Heart left ventricle (tissue), 16 donors: ENCODE measurements around the gene OSBPL10. TPM values are rescaled to one million over a fixed set of nuclear protein-coding genes. Genes with fewer than 3 reads are reported as not detected.
"Not testable (repeated sequence)": the region's sequence is repeated elsewhere in the genome, so short reads cannot be mapped to it uniquely, and the experiment has no call there.

Source experiments
- ATAC-seq, 4 donors: fragments of 200-7000 bp; cut with Tn5 transposase; one replicate each; pipeline ENCODE4 v1.9.1; 2020 to 2022; ENCODE audit warnings: moderate library complexity in 4 of 4, mild to moderate bottlenecking in 3 of 4, moderate number of reproducible peaks in 1 of 4
- DNase-seq, 5 donors: peaks; one replicate each; pipeline ENCODE4 v3.0.0-alpha.2; 2020
- H3K27ac ChIP-seq, 12 donors: fragments of 200-600 bp; sonication (generic) in 4 of 12; one replicate each; pipeline versions ENCODE4 v1.5.0 to v1.8.0; 2016 to 2022; ENCODE audit warnings: mild to moderate bottlenecking in 2 of 12
- H3K27me3 ChIP-seq, 9 donors: fragments of 200-600 bp; sonication (generic) in 2 of 9; one replicate each; pipeline versions ENCODE4 v1.5.1 to v1.8.0; 2016 to 2022; ENCODE audit warnings: mild to moderate bottlenecking in 3 of 9
- H3K36me3 ChIP-seq, 9 donors: fragments of 200-600 bp; sonication (generic) in 2 of 9; one replicate each; pipeline versions ENCODE4 v1.5.0 to v1.8.0; 2018 to 2022; ENCODE audit warnings: mild to moderate bottlenecking in 2 of 9
- H3K4me1 ChIP-seq, 12 donors: fragments of 200-600 bp; sonication (generic) in 4 of 12; one replicate each; pipeline versions ENCODE4 v1.5.0 to v1.8.0; 2016 to 2022; ENCODE audit warnings: mild to moderate bottlenecking in 3 of 12
- H3K4me3 ChIP-seq, 12 donors: fragments of 200-600 bp; sonication (generic) in 4 of 12; one replicate each; pipeline versions ENCODE4 v1.5.0 to v1.8.0; 2017 to 2022; ENCODE audit warnings: mild to moderate bottlenecking in 9 of 12, moderate library complexity in 4 of 12
- H3K9me3 ChIP-seq, 12 donors: fragments of 200-600 bp; sonication (generic) in 4 of 12; one replicate each; pipeline versions ENCODE4 v1.5.0 to v1.8.0; 2016 to 2022; ENCODE audit warnings: mild to moderate bottlenecking in 1 of 12
- CTCF ChIP-seq, 12 donors: fragments of 200-600 bp; sonication (generic) in 4 of 12; IDR thresholded peaks; one replicate each; pipeline versions ENCODE4 v1.5.0 to v1.8.0; 2018 to 2022; ENCODE audit warnings: antibody characterized with exemption in 12 of 12, mild to moderate bottlenecking in 5 of 12
- POLR2A ChIP-seq, 2 donors: fragments of 450-650 bp; IDR thresholded peaks; one replicate each; pipeline ENCODE4 v1.6.1; 2017; ENCODE audit warnings: antibody characterized with exemption in 2 of 2, mild to moderate bottlenecking in 2 of 2, moderate library complexity in 2 of 2
- WGBS, 4 donors: extraction: QIAGEN DNeasy Blood & Tissue Kit in 2 of 4; methylation state at CpG; one replicate each; pipeline versions ENCODE4 v1.1.5 to v1.1.7; 2013 to 2018; 5-methylcytosine and 5-hydroxymethylcytosine counted together
- intact Hi-C, 10 donors: fragments of 100-400 bp; cut with DNase I; formaldehyde crosslinking; loops; one replicate each; pipeline versions ENCODE4 v1.11.1 to v1.14.2; 2022
- polyA plus RNA-seq, 2 donors: library from polyadenylated mRNA; stranded (reverse); fragments of 200-250 nt; gene quantifications; one replicate each; pipeline ENCODE4 v1.2.3, GENCODE V29; 2013
- total RNA-seq, 9 donors: library from RNA; depleted of rRNA in 2 of 9; stranded (reverse); fragments of >200 nt in 2 of 9; fragmentation: NEBNext Ultra II Directional in 3 of 9; extraction: Animal tissue kit (Norgen Biotek cat#: 25700) in 3 of 9; gene quantifications; one replicate each; pipeline versions ENCODE4 v1.1.0 to v1.2.4, GENCODE V29; 2016 to 2023
- donor health status: ischemic (EF 13 %, LVEDD 7.1; RV severe dilation, severe dysfunction).
- donor health status: healthy with polysubstance abuse.
- donor health status: DM: no; HTN: yes; CAD: no.
- donor health status: DM: no; HTN: no; CAD: no.
- donor health status: ischemic (EF 25% LVEDD 6.9; RV normal size, moderate dysfunction).
- donor health status: ischemic (EF 25% LVEDD 5.7; RV mildly dilated, moderate dysfunction).
- donor health status: healthy.
- donor health status: DM: yes; HTN: yes; CAD: no.
- donor health status: ischemic (EF 35%, LVEDD 5.7; RV mildly dilated, moderate dysfunction).
- donor health status: nonischemic (EF 11% LVEDD 7.7; RV severe dilation, severe dysfunction).
- donor health status: DM: yes; HTN: yes; CAD: no.
- donor health status: PGD.
- donor health status: ischemic (EF 29% LVEDD 5.4; RV normal size, mild dysfunction).
- donor health status: nonischemic (EF 23%, LVEDD 6.1; RV moderate dilation, normal function).

OSBPL10 gene
- total and polyA plus RNA-seq, 11 donors, result 1.3 to 12.7 (median 3.9) TPM

- Histone ChIP-seq H3K36me3 (no peaks in the 10 kb centered on the region), H3K4me1 (no peaks in the 10 kb centered on the region), H3K9me3 (peaks cover 0 to 9% (median 0%) of the 10 kb centered on the region in 12 donors), H3K27me3 (no peaks in the 10 kb centered on the region), H3K27ac (no peak overlapping the region), H3K4me3 (no peak overlapping the region)
- intact Hi-C loops, result no loop called here
- ATAC-seq (no peak), DNase-seq (no peak)
- TF ChIP-seq POLR2A (IDR thresholded peaks at IDR 0.05) (no peak), CTCF (IDR thresholded peaks at IDR 0.05) (no peak)
- 63 to 80% (median 67%) methylated on average over 7 of the region's 7 CpGs for WGBS, 4 donors
Observed at GRCh38 chr3:31785286-31785685, 195.8 kb downstream of the OSBPL10 start.

- H3K36me3 ChIP-seq, H3K4me3 ChIP-seq, DNase-seq, intact Hi-C loops, H3K4me1 ChIP-seq, H3K27ac ChIP-seq, H3K27me3 ChIP-seq, ATAC-seq: not testable (repeated sequence)
- 83 to 91% (median 87%) methylated on average over 2 of the region's 2 CpGs for WGBS, 4 donors
- H3K9me3 ChIP-seq, result peaks cover 0 to 19% (median 0%) of the 10 kb centered on the region in 12 donors
Observed at GRCh38 chr3:31783851-31784250, 197.2 kb downstream of the OSBPL10 start.

GRCh38 chr3:31782306-31782705 lies 198.8 kb downstream of the OSBPL10 start:
- H3K36me3 ChIP-seq, H3K4me3 ChIP-seq, H3K27ac ChIP-seq, intact Hi-C loops, ATAC-seq, DNase-seq, H3K4me1 ChIP-seq, H3K27me3 ChIP-seq: not testable (repeated sequence)
- WGBS, 4 donors, result 91 to 100% (median 94%) methylated on average over 1 of the region's 1 CpG
- H3K9me3 ChIP-seq, result peaks cover 0 to 24% (median 0%) of the 10 kb centered on the region in 12 donors

GRCh38 chr3:31779514-31779913 lies 201.5 kb downstream of the OSBPL10 start:
- no peaks in the 10 kb centered on the region for H3K27me3 ChIP-seq
- intact Hi-C loops, result loop anchor here in 2 of 10 donors (10.0 kb wide), 2 partner anchors 1005 to 1225 kb away; no protein-coding TSS in a partner anchor
- WGBS, 4 donors, result 0 to 89% (median 25%) methylated on average over 1 of the region's 1 CpG

GRCh38 chr3:31777887-31778286 lies 203.2 kb downstream of the OSBPL10 start:
- Histone ChIP-seq H3K9me3 (peaks cover 0 to 24% (median 0%) of the 10 kb centered on the region in 12 donors), H3K4me3 (no peak overlapping the region), H3K4me1 (no peaks in the 10 kb centered on the region), H3K27me3 (no peaks in the 10 kb centered on the region), H3K27ac (no peak overlapping the region), H3K36me3 (no peaks in the 10 kb centered on the region)
- TF ChIP-seq POLR2A (IDR thresholded peaks at IDR 0.05) (no peak), CTCF (IDR thresholded peaks at IDR 0.05) (no peak)
- DNase-seq, result no peak
- no peak for ATAC-seq
- intact Hi-C loops, result loop anchor here in 2 of 10 donors (10.0 kb wide), 2 partner anchors 1003 to 1223 kb away; no protein-coding TSS in a partner anchor

More at GRCh38 chr3:31779514-31779913, 201.5 kb downstream of the OSBPL10 start:
- DNase-seq, result no peak
- peaks cover 0 to 24% (median 0%) of the 10 kb centered on the region in 12 donors for H3K9me3 ChIP-seq
- no peak overlapping the region for H3K27ac ChIP-seq
- no peak for TF ChIP-seq CTCF (IDR thresholded peaks at IDR 0.05)
- no peak for TF ChIP-seq POLR2A (IDR thresholded peaks at IDR 0.05)
- H3K4me3 ChIP-seq, result no peak overlapping the region
- H3K4me1 ChIP-seq, result no peaks in the 10 kb centered on the region
- no peak for ATAC-seq
- no peaks in the 10 kb centered on the region for H3K36me3 ChIP-seq
